ENCODE measurements around the gene SKI.
"Not testable (repeated sequence)": the region's sequence is repeated elsewhere in the genome, so short reads cannot be mapped to it uniquely, and the experiment has no call there.

Gene SKI

GRCh38 chr1:2328676-2329455 lies 100.7 kb downstream of the SKI start:
- no peak for DNase-seq

GRCh38 chr1:2330035-2330434 lies 101.9 kb downstream of the SKI start:
- DNase-seq = no peak

DNA sequence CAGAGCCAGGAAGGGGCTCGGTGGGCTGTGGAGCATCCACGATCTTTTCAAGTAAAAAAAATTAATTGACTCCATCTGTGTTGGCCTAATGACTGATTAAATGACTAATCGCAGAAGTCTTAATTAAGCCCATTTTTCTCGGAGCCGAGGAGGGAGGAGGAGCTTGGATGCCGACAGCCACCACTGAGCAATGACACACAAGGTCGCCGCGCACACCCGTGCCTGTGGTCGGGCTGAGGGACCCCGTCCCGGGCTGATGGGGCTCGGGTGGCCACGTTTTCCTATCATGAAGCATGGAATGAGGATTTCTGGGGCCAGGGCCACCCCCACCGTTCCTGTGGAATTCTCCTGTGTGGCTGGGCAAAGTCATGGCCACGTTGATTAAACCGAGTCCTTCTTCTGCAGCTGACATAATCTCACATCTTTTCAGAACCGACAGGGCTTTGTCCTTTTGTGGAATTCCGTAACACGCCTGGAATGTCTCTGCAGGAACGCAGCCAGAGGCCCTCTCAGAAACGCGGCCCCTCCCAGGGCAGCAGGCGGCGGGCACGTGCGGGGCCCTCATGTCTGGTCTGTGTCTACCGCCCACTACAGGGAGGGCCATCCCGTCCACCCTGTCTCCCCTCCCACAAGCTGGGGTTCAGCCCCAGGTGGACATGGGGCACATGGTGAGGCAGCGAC lies 102.5 kb downstream of the SKI start:
- DNase-seq = no peak

- no peak for DNase-seq
These were observed 103.1 kb downstream of the SKI start for GRCh38 chr1:2331200-2331544.

DNA sequence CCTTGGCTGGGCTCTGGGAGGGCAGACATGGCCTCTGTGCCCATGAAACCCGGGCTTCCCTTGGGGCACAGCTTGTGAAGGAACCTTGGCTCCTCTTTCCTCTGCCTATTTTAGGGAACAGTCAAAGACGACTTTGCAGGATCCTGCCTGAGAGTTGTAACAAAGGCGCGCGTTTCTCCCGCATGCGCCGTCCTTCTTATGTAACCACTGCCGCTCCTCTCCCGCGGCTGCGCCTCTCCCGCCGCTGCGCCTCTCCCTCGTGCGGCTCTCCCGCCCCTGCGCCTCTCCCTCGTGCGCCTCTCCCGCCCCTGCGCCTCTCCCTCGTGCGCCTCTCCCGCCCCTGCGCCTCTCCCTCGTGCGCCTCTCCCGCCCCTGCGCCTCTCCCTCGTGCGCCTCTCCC lies 103.5 kb downstream of the SKI start:
- DNase-seq = not testable (repeated sequence)

- DNase-seq = no peak
These were observed 106.2 kb downstream of the SKI start for GRCh38 chr1:2334366-2334765.

DNA sequence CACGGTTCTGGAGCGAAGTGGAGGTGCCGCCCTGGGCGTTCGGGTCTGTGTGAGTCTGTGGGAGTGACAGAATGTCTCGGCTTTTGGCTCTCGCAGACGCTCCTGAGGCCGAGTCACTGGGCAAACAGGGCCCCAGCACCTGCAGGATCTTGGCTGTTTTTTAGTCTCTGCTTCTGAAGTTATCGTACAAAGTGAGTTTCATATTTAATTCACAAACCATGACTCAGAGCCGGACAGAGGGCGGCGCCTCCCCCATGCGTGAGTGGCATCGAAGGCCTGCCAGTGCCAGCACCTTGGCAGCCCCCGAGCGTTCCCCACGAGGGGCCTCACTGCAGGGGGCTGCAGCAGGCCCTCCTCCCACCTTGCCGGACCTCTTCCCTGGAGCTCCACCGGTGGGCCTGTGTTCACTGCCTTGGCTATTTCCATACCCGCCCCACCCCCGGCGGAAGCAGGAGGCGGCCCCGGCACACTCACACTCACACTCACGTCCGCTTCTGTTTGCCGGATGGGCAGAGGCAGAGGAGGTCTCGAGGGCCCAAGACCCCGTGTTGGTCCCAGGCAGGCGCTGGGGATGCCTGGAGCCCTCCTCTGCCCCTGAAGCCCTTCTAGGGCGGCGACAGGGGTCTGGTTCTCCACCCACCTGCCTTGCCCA lies 106.9 kb downstream of the SKI start:
- no peak for DNase-seq

DNA sequence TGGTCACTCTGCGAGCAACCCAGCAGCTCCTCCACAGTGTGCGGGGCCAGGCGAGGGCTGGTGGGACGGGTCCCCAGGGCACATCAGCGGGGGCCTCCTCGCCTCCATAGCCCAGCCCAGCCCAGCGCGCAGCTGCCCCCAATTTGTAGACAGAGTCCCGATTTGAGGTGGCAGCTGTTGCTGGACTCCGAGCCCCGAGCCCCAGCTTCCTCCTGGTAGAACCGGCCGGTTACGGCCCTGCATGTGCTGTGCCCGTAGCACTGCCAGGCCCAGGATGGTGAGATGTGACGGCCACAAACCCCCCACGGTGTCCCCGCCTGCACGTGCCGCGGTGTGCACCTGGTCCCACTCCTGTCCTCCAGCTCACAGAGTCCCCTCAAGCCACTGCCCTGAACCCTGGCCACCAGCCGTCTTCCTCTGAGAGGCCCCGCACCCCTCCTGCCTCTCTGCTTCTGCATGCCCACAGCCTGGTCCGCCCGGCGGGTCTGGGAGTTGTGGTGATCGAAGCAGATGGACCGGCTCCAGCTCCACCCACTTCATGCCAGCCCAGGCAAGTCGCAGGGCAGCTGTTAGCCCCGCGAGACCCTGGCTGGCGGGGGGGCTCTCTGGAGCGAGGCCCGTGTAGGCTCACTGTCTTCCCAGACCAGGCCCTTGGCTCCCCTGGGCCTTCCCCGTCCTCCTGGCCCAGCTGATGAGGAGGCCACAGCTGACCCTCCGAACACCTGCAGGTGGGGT lies 107.8 kb downstream of the SKI start:
- no peak for DNase-seq

GRCh38 chr1:2336499-2336898 lies 108.4 kb downstream of the SKI start:
- DNase-seq = no peak

GRCh38 chr1:2337081-2337480 lies 109.0 kb downstream of the SKI start:
- no peak for DNase-seq

DNA sequence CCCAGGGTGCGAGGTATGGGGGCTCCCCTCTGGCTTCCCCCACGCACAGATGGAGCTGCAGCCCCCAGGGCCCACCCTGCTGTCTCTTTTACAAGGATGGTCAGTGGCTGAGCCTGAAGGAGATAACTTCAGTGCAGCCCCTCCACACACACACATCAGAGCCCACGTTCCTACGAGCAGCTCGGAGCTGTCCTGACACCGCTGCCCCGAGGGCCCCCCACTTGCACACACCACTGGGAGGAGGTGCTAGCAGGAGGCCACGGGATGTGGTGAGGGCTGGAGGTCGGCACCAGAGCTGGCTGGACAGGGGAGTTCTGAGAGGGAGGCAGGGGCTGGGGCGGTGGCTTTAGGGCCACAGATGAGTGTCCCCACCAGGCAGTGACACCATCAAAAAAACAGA lies 109.4 kb downstream of the SKI start:
- no peak for DNase-seq

DNA sequence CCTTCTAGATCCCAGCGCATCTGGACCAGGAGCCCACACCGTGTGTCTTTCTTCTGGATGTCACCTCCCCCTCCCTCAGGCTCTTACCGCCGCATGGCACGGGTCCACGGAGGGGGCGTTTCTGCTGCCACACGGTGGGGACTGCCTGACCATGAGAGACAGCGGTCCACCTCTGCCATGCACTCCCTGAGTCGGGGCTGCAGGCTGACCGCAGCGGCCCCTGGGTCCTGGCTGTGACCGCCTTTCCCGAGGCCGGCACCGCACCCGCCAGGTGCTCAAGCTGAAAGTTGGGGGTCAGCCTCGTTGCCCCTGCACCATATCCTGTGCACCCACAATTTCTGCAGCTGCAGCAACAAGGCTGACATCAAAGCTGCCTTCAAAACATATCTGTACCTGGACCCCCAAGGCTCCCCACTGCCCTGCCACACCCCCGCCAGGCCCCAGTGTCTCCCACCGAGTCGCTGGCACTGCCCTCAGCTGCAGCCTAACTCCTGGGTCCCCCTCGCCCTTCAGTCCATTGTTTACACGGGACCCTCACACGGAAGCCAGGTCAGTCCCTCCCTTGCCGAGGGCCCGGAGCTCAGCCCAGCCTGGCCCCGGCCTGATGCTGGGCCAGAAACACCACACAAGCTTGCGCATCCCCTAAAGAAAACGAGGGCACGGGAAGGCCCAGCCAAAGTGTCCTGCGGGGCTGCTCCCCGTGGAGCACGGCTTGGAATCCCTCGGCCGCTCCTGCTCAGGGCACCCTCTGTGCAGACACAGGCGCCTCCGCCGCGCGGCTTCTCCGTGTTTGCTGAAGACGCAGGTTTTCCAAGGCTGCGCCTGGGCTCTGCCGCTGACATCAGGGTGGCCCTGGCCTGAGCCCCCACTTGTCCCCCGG lies 111.3 kb downstream of the SKI start:
- DNase-seq = no peak

DNA sequence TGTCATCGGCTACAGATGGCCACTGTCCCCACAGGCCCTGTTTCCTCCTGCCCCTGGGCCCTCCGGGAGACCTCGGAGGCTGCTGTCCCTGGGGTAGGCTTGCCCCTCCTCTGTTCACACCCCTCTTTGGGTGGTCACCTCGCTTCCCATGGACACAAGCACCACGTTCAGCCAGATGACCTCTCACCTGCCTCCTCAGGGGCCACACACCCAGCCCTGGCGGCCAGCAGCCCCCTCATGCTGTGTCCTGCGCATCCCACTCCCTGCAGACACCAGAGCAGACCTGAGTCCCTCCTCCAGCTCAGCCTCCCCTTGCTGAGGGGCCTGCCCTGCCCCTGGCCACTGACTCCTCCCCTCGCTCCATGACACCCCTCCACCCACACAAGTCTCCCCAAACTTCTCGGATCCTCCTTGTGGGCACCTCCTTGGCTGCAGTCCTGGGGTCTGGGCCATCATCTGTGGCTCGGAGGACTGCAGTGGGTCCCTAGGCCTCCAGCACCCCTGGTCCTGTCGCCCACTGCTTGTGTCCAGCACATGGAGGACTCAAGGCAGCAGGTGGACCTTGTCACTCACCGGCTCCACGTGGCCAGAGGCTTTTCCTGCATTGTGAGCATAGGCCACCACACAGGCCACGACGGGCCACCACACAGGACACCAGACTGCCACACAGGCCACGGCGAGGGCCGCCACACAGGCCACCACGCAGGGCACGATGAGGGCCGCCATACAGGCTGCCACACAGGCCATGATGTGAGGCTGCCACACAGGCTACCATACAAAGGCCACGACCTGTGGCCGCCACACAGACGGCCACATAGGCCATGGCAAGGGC lies 112.2 kb downstream of the SKI start:
- no peak for DNase-seq

- no peak for DNase-seq
These were observed 112.8 kb downstream of the SKI start for GRCh38 chr1:2340918-2341254.

DNA sequence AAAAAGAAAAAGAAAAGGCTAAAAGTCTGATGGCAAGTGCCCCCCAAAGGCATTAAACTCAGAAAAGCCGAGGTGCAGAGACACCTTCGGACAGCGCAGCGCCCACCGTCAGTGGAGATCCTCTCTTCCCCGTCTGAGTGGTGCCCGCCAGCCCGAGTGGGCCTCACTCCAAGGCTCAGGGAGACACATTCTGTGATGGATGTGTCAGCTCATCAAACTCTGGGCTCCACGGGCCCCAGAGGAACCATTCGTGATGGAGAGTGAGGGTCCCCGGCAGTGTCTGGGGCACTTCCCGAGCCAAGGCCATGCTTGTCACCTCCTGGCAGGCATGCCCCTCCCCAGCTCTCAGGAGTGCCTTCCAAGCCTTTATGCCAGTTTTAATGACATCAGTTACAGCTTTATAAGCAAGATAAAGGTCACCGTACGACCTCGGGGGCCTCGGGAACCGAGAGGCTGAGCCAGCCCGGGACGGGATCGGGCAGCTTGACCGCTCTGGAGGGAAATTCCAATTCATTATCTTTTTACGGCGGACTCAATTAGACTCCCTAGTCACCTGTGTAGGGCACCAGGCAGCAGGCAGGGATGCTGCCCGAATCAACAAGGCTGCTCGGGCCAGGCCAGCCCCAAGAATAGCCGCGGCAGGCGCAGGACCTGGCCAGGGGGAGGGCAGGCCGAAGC lies 113.7 kb downstream of the SKI start:
- DNase-seq = no peak

DNA sequence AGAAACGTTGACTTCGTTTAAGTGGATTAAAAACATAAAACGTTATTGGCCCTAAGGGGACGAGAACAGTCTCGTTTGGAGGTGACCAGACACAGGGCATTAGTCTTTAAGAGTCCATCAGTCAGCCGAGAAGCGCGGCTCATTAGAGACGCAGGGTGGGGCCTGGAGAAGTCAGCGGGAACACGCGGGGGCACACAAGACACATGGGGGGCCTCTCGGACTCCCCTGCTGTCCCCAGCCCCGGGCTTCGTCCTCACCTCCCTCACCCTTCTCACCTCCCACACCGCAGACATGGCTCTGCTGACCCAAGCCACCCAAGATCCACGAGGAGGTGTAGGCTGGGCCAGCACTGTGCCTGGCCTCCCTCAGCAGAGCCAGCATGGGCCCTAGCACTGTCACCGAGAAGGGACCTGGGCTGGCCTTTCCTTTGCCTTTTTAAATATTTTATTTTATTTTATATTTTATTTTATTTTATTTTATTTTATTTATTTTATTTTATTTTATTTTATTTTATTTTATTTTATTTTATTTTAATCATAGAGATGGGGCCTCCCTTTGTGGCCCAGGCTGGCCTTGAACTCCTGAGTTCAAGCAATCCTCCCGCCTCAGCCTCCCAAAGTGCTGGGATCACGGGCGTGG lies 114.4 kb downstream of the SKI start:
- DNase-seq = no peak

GRCh38 chr1:2343023-2343935 lies 115.2 kb downstream of the SKI start:
- DNase-seq = no peak

DNA sequence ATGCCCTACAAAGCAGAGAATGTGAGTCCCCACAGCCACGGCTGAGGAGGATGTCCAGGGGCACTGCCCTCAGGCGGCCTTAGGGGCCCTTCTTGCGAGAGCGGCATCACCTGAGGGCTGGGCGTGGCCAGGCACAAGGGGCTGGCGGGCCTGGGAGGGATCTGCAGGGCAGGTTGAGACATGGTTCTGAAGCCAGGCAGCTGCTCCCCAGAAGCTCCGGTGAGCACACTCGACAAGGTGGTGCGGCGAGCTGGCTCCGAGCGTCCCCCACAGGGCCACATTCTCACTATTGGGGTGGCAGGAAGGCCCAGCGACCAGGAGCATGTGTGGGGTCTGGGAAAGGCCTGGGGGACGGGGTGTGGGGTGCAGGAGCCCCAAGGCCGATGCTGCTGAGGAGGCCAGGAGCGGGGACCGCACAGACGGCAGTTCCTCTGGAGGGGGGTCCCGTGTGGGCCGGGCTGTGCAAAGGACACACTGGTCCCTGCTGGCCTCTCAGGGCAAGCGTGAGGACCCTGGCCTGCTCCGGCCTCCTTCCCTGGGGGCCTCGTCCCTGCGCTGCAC lies 116.1 kb downstream of the SKI start:
- DNase-seq = no peak

DNA sequence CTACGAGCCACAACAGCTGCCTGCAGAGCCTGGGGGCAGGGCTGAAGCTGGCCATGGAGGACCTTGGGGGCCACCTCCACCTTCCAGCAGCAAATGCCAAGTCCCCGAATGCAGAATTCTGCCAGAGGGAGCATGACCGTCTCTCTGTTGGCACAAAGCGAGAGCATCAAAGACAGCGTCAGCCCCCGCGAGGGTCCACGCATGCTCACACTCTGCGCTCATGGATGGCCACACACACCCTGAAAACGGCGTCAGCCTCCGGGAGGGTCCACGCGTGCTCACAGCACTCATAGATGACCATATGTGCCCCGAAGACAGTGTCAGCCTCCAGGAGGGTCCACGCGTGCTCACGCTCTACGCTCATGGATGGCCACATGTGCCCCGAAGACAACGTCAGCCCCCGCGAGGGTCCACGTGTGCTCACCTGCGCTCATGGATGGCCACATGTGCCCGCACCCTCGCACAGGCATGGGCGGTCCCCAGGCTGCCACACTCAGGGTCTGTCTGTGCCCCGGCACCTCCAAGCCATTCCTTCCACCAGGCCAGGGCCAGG lies 116.7 kb downstream of the SKI start:
- DNase-seq = no peak

All from activated CD8-positive, alpha-beta memory T cell treated with anti-CD3 and anti-CD28 coated beads for 24 hours (primary cell).